Tibial artery (tissue), 4 donors: ENCODE measurements around the gene KRT34.

Source experiments
- DNase-seq, 2 donors: peaks; one replicate each; pipeline ENCODE4 v3.0.0-alpha.2; 2019
- H3K27ac ChIP-seq, 2 donors: fragments of 200-600 bp; sonication (generic) in 1 of 2; 1 replicate in 1 of 2; 2 replicates in 1 of 2; pipeline ENCODE4 v1.5.1; 2018 to 2019; ENCODE audit warnings: mild to moderate bottlenecking in 1 of 2
- H3K27me3 ChIP-seq, 2 donors: fragments of 200-600 bp; sonication (generic) in 1 of 2; one replicate each; pipeline versions ENCODE4 v1.5.1 to v1.6.0; 2016 to 2019
- H3K36me3 ChIP-seq, 3 donors: fragments of 200-600 bp; sonication (generic) in 2 of 3; one replicate each; pipeline ENCODE4 v1.5.1; 2016 to 2019; ENCODE audit warnings: mild to moderate bottlenecking in 2 of 3
- H3K4me1 ChIP-seq, 4 donors: fragments of 200-600 bp; sonication (generic) in 2 of 4; 1 replicate in 3 of 4; 2 replicates in 1 of 4; pipeline ENCODE4 v1.5.1; 2016 to 2019
- H3K4me3 ChIP-seq, 2 donors: fragments of 200-600 bp; sonication (generic) in 1 of 2; 1 replicate in 1 of 2; 2 replicates in 1 of 2; pipeline ENCODE4 v1.5.1; 2018 to 2019; ENCODE audit warnings: mild to moderate bottlenecking in 2 of 2
- H3K9me3 ChIP-seq, 3 donors: fragments of 200-600 bp; sonication (generic) in 1 of 3; one replicate each; pipeline ENCODE4 v1.5.1; 2016 to 2019
- CTCF ChIP-seq, 2 experiments: fragments of 200-600 bp in 1 of 2; fragments of 450-650 bp in 1 of 2; IDR thresholded peaks; one replicate each; pipeline ENCODE4 v1.5.1; 2017 to 2019; ENCODE audit warnings: antibody characterized with exemption in 2 of 2, mild to moderate bottlenecking in 1 of 2, moderate library complexity in 1 of 2
- intact Hi-C: fragments of 100-400 bp; cut with DNase I; formaldehyde crosslinking; loops from one replicate; pipeline ENCODE4 v1.15.0; 2023; ENCODE audit warnings: low total_unique reads

The KRT34 gene

GRCh38 chr17:41394254-41394996 is 12.3 kb upstream of the KRT34 start:
- H3K9me3 ChIP-seq = no peaks in the 10 kb centered on the region
- H3K27ac ChIP-seq = no peak overlapping the region
- H3K4me3 ChIP-seq = no peak overlapping the region
- intact Hi-C loops = no loop called here
- no peak for TF ChIP-seq CTCF (IDR thresholded peaks at IDR 0.05)
- no peaks in the 10 kb centered on the region for H3K36me3 ChIP-seq
- DNase-seq = no peak
- H3K4me1 ChIP-seq = no peaks in the 10 kb centered on the region
- H3K27me3 ChIP-seq = peaks cover 0 to 11% of the 10 kb centered on the region in 2 donors

GRCh38 chr17:41393826-41394225 is 11.7 kb upstream of the KRT34 start:
- no peaks in the 10 kb centered on the region for H3K4me1 ChIP-seq
- DNase-seq = no peak
- H3K9me3 ChIP-seq = no peaks in the 10 kb centered on the region
- H3K27me3 ChIP-seq = peaks cover 0 to 11% of the 10 kb centered on the region in 2 donors
- H3K36me3 ChIP-seq = no peaks in the 10 kb centered on the region
- H3K4me3 ChIP-seq = no peak overlapping the region
- no peak overlapping the region for H3K27ac ChIP-seq
- TF ChIP-seq CTCF (IDR thresholded peaks at IDR 0.05) = no peak
- intact Hi-C loops = no loop called here

GRCh38 chr17:41393294-41393693 is 11.2 kb upstream of the KRT34 start:
- Histone ChIP-seq H3K27ac (no peak overlapping the region), H3K4me1 (no peaks in the 10 kb centered on the region), H3K9me3 (no peaks in the 10 kb centered on the region), H3K4me3 (no peak overlapping the region), H3K27me3 (peaks cover 0 to 8% of the 10 kb centered on the region in 2 donors), H3K36me3 (no peaks in the 10 kb centered on the region)
- no peak for TF ChIP-seq CTCF (IDR thresholded peaks at IDR 0.05)
- no peak for DNase-seq
- intact Hi-C loops = no loop called here

GRCh38 chr17:41392278-41392677 is 10.2 kb upstream of the KRT34 start:
- peaks cover 0 to 4% (median under 1%) of the 10 kb centered on the region in 3 donors for H3K9me3 ChIP-seq
- H3K4me3 ChIP-seq = no peak overlapping the region
- peaks cover 0 to 6% of the 10 kb centered on the region in 2 donors for H3K27me3 ChIP-seq
- no peak overlapping the region for H3K27ac ChIP-seq
- no peak for DNase-seq
- no peak for TF ChIP-seq CTCF (IDR thresholded peaks at IDR 0.05)
- no peaks in the 10 kb centered on the region for H3K4me1 ChIP-seq
- H3K36me3 ChIP-seq = no peaks in the 10 kb centered on the region
- intact Hi-C loops = no loop called here

- Histone ChIP-seq H3K27me3 (peaks cover 0 to 6% of the 10 kb centered on the region in 2 donors), H3K9me3 (peaks cover 0 to 11% (median 8%) of the 10 kb centered on the region in 3 donors), H3K4me1 (no peaks in the 10 kb centered on the region), H3K36me3 (no peaks in the 10 kb centered on the region), H3K27ac (no peak overlapping the region), H3K4me3 (no peak overlapping the region)
- no peak for DNase-seq
- intact Hi-C loops = no loop called here
- no peak for TF ChIP-seq CTCF (IDR thresholded peaks at IDR 0.05)
Measured at GRCh38 chr17:41391535-41391934, 9.4 kb upstream of the KRT34 start.
